ENCODE measurements around the gene ZBED2. TPM values are rescaled to one million over a fixed set of nuclear protein-coding genes. Genes with fewer than 3 reads are reported as not detected.

The ZBED2 gene
- total RNA-seq, 1 donor from 2014 or later, result not detected

DNA sequence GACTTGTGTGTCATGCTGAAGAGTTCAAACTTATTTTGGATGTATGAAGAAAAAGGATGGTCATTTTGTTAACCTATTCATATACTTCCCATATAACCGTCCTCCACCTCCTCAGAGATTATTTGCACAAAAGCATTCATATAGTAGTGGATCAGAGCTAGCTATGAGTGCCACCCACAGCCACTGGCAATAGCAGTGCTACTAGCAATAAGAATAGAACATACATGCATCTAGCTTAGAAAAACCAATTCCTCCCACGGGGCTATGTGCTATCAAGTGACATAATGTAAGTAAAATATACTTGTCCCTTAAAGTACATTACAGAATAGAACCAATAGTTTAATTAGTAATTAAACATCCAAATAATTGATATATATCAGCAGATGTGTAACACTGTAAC is 10.3 kb upstream of the ZBED2 start:
- intact Hi-C loops (cut with DNase I), result no loop called here
- DNase-seq (ENCODE audit: low spot score), result no peak

DNA sequence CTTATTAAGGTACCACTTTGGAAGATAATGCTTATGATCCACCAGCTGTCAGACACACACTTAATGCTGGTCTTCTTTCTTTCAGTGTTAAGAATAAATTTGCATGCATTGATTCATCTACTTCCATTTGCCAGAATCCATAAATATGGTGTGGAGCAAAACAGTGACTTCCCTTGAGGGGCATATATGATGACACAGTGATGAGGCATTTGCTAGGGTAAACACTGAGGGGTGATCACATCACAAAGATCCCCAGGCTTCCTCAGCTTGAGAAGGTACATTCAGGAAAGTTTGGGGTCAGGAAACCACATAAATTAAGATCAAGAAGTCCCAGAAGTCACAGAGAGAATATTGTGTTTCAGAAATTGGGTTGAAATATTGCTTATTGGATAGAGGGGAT is 9.9 kb upstream of the ZBED2 start:
- intact Hi-C loops (cut with DNase I), result no loop called here
- DNase-seq (ENCODE audit: low spot score), result no peak

DNA sequence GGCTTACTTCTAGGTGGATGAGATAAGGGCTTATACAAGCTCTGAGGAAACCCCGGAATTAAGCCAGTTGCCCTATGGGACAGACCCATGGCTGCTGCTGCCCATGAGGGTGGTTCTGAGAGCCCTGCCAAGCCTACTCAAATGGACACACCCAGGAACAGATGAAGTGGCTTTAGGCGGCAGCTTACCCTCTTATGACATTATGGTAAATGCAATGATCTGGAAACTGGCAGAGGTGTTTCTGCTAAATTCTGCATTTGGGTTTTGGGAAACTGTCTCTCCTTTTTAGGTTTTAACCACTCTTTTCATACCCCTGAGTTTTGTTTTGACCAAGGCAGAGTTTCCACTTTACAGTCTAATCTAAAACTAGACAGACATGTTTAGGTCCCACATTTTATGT is 9.0 kb upstream of the ZBED2 start:
- no peak for DNase-seq (ENCODE audit: low spot score)
- intact Hi-C loops (cut with DNase I), result no loop called here

DNA sequence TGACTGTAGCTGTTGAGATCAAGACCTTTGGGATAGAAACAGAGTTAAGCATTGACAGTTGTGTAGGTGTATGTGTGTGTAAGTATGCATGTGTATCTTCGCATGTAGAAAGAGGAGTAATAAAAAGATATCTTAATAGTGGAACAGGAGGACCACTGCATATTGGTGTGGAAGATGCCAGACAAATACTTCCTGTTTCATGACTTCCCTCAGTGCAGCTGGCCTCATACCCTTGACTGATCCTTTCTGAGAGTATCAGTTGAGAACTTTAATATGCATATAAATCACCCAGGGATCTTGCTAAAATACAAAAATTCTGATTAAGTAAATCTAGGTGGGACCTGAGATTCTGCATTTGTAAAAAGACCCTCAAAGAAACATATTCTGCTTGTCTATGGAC is 8.5 kb upstream of the ZBED2 start:
- intact Hi-C loops (cut with DNase I), result no loop called here
- no peak for DNase-seq (ENCODE audit: low spot score)

DNA sequence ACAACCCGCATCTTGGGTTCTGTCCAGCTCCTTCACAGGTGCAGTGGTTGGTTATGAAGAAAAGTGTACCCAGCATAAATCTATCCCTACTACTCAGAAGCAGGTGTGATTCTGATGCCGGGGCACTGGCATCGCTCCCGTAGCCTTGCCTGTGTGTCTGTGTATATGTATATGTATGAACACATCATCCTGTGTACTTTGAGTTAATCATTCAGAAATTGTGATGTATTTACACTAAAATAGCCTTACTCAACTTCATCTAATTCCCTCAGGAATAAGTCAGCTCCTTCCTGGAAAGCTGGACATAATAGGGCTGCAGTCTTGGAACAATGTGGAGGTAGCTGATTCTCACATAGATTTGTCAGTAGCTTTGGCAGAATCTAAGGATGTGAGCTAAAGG is 6.7 kb upstream of the ZBED2 start:
- intact Hi-C loops (cut with DNase I), result no loop called here
- no peak for DNase-seq (ENCODE audit: low spot score)

DNA sequence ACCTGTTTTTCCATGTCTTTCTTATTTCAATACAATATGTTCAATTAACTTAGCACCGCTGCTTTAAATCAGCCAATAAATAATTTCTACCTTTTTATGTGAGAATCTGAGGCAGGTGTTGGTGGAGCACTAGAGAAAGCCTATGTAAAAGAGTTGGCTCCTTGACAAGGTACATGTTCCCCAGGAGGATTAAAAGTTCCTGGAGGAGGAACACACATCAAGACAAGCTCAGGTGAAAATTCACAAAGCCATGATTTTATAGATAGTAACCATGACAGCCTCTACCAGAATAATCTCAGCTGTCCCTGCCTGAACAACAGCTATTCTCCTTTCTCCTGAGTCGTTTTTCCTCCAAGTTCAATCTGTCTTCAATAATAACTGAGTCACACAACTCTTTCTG is 3.4 kb upstream of the ZBED2 start:
- no peak for DNase-seq (ENCODE audit: low spot score)
- intact Hi-C loops (cut with DNase I), result no loop called here

DNA sequence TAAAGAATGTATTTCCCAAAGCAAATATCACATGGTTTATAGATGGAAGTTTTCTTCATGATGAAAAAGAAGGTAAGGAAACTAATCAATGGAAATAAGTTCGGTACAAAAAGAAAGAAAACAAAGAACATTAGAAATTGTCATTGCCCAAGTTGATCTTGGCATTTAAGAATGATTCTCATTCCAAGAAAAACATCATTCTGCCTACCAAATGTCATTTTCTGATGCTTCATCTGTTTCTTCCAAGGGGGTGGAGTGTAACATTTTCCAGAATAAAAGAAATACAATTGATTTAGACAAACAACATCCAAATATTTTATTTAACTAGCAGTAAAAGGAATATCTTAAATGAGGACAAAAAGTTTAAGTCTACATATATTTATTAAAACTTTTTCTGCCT is 3.0 kb upstream of the ZBED2 start:
- no peak for DNase-seq (ENCODE audit: low spot score)
- intact Hi-C loops (cut with DNase I), result no loop called here

DNA sequence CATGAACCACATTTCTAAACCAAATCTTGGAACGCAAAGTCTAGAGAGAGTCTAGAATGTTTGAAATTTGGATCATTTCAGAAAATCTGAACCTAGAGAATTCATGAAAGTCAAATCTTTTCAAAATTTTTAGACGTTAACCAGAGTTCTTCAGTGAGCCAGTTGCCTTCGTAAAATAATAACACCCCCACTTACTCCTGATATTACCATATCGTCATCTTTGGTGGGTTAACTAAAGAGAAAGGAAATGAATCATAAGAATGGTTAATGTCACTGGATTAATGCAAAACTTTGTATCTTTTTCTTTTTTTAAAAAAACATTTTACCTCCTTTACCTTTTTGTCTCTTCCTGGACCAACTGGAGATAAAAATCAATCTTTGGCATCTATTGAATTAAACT is 1.2 kb upstream of the ZBED2 start:
- intact Hi-C loops (cut with DNase I), result no loop called here
- DNase-seq (ENCODE audit: low spot score), result no peak

DNA sequence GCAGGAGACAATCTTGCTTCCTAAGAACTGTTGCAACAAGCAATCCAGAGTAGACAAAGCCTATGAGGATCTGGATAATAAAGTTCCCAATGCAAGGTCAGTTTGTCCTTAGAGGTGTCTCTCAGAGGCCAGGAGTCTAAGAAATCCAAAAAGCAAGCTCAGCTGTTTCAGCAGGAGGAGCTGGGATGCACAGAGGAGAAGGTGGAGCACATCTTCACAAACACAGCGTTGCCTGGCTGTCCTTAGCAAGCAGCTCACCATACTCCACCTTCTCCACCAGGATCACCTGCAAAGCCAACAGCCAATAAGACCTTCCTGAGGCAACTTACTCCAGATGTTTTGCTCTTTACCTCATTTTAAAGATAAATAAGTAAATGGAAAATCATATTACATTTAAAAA is 365 bp downstream of the ZBED2 start:
- no peak for DNase-seq (ENCODE audit: low spot score)
- intact Hi-C loops (cut with DNase I), result no loop called here

DNA sequence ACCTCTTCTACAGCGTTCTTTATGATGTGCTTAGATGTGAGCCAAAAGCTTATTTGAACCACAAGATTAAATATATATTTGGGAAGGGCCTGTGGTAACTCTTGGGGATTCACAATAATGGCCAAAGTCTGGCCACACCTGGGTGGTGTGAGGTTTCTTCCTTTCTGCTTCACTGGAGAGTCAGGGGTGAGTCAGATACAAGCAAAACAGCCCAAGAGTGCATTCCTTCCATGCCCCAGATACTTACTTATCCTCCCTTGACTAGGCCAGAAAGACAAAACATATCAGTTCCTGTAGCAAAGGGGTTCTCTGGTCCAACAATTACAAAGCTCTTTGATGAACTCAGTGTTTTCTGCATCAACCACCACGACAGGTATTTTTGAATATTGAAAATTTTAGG is 941 bp downstream of the ZBED2 start:
- no peak for DNase-seq (ENCODE audit: low spot score)
- intact Hi-C loops (cut with DNase I), result no loop called here

DNA sequence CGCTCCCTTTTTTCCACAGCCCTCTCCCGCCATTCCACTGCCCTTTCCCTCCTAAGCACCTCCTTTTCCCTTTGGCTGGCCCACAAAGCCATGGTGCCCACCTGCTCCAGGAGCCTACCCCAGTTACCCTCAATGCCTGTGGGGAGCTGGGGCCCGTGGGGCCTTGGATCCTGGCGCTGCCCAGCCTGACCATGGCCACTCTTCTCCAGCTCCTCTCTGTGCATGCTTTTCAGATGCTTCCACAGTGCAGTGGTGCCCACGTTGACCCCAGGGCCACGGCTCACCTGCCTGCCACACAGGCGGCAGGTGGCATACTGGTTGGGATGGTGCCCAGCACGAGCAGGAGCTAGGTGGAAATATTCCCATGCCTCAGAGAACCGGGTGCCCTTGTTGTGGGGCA is 1.5 kb downstream of the ZBED2 start:
- no peak for DNase-seq (ENCODE audit: low spot score)
- intact Hi-C loops (cut with DNase I), result no loop called here

DNA sequence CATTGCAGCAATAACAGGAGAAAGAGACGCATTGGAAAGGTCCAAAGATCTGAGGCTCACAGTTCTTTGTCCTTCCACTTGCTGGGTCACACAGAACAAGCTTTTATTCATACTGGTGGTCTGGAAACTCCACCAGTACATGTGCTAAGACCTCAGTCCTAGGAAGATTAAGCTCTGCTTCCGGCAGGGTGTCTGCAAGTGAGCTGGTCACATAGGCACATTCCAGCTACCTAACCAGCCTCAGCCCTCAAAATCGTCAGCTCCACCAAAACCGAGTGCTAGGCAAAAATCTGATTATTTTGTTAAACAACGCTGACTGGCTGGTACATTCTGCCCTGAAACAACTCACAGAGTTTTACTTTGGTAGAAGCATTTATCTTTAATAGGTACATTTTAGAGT is 2.2 kb downstream of the ZBED2 start:
- DNase-seq (ENCODE audit: low spot score), result no peak
- intact Hi-C loops (cut with DNase I), result no loop called here

DNA sequence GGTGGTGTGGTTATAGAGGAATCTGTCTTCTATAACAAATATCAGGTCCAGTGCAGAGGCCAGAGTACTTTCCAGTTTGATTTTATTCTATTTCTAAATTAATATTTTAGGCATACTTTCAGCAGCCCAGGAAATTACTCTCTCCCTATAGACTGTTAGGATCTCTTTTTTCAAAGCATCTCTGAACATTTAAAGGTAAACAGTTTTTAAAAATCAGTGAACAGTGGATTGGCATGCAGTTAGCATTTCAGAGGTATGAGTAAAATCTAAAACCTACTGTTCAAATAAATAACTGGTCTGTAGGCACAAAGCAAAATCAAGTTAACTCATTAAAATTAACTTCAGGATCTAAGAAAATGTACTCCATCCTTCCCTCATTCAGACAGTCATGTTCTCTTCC is 3.0 kb downstream of the ZBED2 start:
- intact Hi-C loops (cut with DNase I), result no loop called here
- DNase-seq (ENCODE audit: low spot score), result no peak

DNA sequence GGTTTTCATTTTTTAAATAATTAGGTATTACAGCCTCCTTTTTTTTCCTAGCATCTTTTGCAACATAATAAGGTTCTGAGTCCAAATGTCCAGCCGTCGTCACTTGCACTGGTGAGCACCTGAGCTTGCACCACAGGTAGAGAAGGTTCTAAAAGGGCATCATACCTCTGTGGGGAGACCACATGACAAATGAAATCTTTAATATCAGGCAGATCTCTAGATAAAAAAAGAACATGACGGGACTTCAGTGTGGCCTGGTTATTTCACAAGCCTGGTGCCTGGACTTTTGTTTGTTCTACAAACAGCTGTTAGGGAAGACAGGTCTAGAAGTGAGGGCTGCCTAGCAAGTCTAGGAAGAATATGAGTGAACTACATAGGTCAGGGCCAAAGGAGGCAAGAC is 3.6 kb downstream of the ZBED2 start:
- no peak for DNase-seq (ENCODE audit: low spot score)
- intact Hi-C loops (cut with DNase I), result no loop called here

DNA sequence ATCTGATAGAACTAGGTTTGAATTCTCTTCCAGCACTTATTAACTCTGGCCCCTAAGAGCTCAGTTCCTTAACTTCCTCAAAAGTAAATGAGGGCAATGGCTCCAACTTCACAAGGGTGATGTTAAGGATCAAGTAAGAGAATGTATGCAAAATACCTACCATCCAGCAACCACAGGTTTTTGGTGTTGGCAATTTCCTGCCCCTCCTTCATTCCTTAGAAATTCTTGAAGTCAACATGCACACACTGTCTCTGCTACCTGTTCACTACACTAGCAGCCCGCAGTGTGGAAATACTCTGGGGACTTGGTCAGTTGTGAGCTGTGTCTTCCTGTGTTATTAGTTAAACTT is 5.0 kb downstream of the ZBED2 start:
- intact Hi-C loops (cut with DNase I), result no loop called here
- no peak for DNase-seq (ENCODE audit: low spot score)

DNA sequence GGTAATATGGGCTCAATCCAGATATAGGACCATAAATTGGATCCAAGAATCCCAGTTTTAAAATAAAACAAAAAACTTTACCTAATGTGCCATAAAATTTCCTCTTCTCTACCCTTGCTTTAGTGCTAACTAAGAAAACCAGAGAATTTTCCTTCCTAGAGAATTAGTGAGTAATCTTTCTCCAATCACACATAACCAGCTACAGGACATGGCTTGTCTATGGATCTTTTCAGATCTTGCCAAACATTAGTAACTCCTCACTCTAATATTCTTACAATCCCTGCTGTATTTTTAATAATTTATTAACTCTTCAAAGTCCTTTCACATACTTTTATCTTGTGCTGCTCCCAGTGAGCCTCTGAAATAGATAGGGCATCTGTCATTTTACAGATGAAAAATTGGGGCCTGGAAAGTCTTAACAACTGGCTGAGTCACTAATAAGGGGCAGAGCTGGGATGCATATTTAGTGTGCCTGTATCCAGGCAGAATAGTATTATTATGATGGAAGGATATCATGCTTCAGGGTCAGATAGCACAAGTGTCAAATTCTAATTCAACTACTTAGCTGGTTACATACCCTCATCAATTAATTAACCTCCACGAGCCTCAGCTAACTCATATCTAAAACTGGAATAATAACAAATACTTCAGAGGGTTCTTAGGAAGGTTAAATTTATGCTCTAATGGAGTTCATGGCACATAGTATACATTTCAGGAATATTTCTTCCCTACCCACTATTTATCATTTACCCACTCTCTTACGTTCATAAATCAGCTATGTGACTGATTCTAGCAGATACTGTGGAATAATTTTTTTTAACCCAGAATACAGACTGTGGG is 5.6 kb downstream of the ZBED2 start:
- intact Hi-C loops (cut with DNase I), result no loop called here
- no peak for DNase-seq (ENCODE audit: low spot score)

DNA sequence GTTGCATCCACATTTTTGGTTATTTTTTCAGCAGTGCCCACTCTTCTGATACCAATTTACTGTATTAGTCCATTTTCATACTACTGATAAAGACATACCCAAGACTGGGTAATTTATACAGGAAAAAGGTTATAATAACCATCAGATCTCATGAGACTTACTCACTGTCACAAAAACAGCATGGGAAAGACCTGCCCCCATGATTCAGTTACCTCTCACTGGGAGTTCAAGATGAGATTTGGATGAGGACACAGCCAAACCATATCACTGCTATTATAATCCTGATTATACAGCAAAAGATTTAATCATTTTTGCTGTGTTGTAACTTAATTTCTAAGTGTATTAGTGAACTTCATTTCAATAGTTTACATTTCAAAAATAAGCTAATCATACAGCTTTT is 6.6 kb downstream of the ZBED2 start:
- intact Hi-C loops (cut with DNase I), result no loop called here
- no peak for DNase-seq (ENCODE audit: low spot score)

DNA sequence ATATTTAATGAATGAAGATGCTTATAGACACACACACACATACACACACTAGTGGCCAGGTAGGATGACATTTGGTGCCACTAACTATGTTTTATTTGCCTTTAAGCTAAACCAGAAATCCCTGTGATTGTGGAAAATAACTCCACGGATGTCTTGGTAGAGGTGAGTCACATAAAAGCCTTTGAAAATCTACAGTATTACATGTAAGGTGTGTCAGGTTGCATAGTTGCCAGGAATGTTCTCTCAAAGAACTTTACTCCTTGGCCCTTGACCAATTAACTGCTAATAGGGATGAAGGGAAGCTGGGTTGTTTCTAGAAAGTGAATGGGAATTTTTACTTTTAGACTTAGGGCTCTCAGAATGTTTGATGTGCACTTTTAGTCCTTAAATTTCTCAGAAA is 9.9 kb downstream of the ZBED2 start:
- no peak for DNase-seq (ENCODE audit: low spot score)
- intact Hi-C loops (cut with DNase I), result no loop called here

DNA sequence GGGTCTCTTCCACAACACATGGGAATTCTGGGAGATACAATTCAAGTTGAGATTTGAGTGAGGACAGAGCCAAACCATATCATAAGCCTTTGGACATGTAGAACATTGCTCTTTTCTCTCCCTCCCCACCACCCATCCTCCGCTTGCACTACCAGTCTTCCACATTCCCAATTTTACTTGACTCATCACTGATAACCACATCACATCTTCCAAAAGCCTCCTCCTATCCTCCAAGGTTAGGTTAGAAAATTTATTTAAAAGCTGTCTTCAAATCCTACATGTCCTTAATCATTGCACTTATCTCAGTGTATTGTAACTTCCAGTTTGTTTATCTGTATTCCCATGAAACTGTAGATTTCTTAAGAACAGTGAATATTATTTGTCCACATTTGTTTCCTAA is 10.4 kb downstream of the ZBED2 start:
- DNase-seq (ENCODE audit: low spot score), result no peak
- intact Hi-C loops (cut with DNase I), result no loop called here

DNA sequence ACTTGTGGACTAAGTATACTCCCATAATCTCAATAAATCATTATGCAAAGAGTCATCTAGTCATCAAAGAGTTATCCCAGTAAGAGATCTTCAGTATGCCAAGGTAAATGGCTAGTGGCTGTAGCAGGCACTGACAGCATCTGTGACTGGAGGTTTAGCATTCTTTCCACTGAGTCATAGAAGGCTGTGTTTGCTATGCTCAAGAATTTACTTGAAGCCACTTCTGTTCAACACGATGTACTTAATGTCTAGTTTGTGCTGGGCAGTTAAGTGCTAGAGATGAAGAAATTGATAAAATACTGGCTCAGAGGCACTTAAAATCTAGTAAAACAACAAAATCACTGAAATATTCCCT is 13.0 kb downstream of the ZBED2 start:
- no peak for DNase-seq (ENCODE audit: low spot score)
- intact Hi-C loops (cut with DNase I), result no loop called here

DNA sequence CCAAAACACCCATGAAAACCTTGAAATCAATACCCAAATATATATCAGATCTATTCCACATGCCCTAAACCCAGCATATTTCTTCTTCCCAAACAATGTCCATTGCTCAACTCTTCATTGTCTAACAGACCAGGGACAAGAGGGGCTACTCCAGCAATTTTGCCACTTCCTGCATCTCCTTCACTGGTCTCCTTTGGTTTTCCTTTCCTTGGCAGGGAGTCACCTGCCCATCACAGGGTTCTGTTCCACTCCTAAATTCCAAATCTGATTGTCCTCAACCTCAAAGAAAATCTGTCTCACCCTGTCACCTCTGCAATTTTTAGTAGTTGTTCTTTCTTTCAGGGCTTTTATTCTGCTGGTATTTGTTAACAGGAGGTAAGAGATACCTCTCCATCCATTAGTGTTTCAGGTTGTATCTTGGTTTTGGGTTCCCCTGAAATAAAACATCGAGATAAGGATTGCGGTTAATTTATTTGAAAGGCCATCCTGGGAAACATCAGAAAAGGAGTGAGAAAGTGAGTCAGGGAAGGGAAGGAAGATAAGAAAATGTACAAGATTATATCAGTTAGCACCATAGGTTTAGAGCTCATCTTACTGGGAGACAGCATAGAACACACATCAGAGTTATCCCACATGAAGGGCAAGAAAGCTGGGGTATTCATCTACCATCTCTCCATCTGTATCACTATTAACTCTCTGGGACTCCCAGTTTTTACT is 13.6 kb downstream of the ZBED2 start:
- intact Hi-C loops (cut with DNase I), result no loop called here

DNA sequence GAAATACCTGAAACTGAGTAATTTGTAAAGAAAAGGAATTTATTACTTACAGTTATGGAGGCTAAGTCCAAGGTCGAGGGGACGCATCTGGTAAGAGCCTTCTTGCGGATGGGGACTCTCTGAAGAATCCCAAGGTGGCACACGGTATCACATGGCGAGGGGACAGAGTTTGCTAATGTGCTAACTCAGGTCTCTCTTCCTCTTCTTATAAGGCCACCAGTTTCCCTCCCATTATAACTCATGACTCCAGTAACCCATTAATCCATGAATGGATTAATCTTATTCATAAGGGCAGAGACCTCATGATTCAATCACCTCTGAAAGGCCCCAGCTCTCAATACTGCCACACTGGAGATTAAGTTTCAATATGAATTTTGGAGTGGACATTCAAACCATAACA is 15.7 kb downstream of the ZBED2 start:
- intact Hi-C loops (cut with DNase I), result no loop called here
- no peak for DNase-seq (ENCODE audit: low spot score)

More for the DNA sequence above, 13.6 kb downstream of the ZBED2 start:
- no peak for DNase-seq (ENCODE audit: low spot score)

Measured in cardiac septum (tissue), 1 donor.